GM12878 (cell line): ENCODE results near the gene ATG9B. TPM values are rescaled to one million over a fixed set of nuclear protein-coding genes. Genes with fewer than 3 reads are reported as not detected.
A peak's percentile ranks its signal among the peaks of the same experiment; 100 is the strongest.

Experiments used
- ATAC-seq: fragments of 200-7000 bp; cut with Tn5 transposase; 3 replicates; pipeline ENCODE4 v1.9.1; 2020; ENCODE audit warnings: mild to moderate bottlenecking, moderate library complexity
- BruUV-seq: library from RNA; stranded (reverse); fragments of 400-500 nt; replicated peaks from 2 replicates; lab custom pipeline; 2021; lab: Mats Ljungman, UMichigan
- CTCF ChIA-PET: fragments of 300-600 bp; sonication (Branson Sonifier 250); formaldehyde crosslinking; extraction: SDS; loops from one replicate; lab custom pipeline; 2021; ENCODE audit warnings: inconsistent platforms; lab: Yijun Ruan, JAX
- POLR2A ChIA-PET: fragments of 350-600 bp; formaldehyde crosslinking; extraction: SDS; loops from one replicate; lab custom pipeline; 2021; ENCODE audit warnings: inconsistent platforms; lab: Charles Lee
- RAD21 ChIA-PET: fragments of 300-600 bp; sonication (Branson Sonifier 250); formaldehyde crosslinking; loops from one replicate; lab custom pipeline; 2023; ENCODE audit warnings: antibody characterized with exemption; ENCODE audit not compliant: unreplicated experiment; lab: Charles Lee
- SMC1A ChIA-PET: fragments of 300-600 bp; sonication (Branson Sonifier 250); formaldehyde crosslinking; loops from one replicate; lab custom pipeline; 2023; ENCODE audit not compliant: unreplicated experiment, uncharacterized antibody; lab: Charles Lee
- DNase-seq: peaks from one replicate; pipeline ENCODE4 v3.0.0-alpha.2; 2011; ENCODE audit warnings: low read depth, low spot score
- FAIRE-seq: peaks from 3 replicates; lab custom pipeline; 2011; peaks lifted over from hg19 to GRCh38; lab: Jason Lieb, UNC
- H2AFZ ChIP-seq: 2 replicates; pipeline ENCODE4 v1.6.0; 2011; ENCODE audit warnings: low read depth, low read length, control low read depth; ENCODE audit not compliant: control insufficient read depth
- H3K27ac ChIP-seq: 2 replicates; pipeline ENCODE4 v1.5.1; 2011; ENCODE audit warnings: control low read depth; ENCODE audit not compliant: control insufficient read depth, insufficient read depth
- H3K27me3 ChIP-seq, 2 experiments: replicated peaks in 1 of 2; 2 replicates each; pipeline versions ENCODE4 v1.6.0 to v1.6.1; 2011; ENCODE audit warnings: low read length in 1 of 2; ENCODE audit not compliant: control insufficient read depth in 2 of 2, insufficient read depth in 2 of 2
- H3K36me3 ChIP-seq, 2 experiments: 2 replicates each; pipeline ENCODE4 v1.5.1; 2011; ENCODE audit warnings: low read length in 1 of 2; ENCODE audit not compliant: control insufficient read depth in 2 of 2, insufficient read depth in 2 of 2
- H3K4me1 ChIP-seq: 2 replicates; pipeline ENCODE4 v1.6.1; 2011; ENCODE audit warnings: mild to moderate bottlenecking, low read length, moderate library complexity, mixed read lengths; ENCODE audit not compliant: control insufficient read depth, insufficient read depth
- H3K4me2 ChIP-seq: 2 replicates; pipeline ENCODE4 v1.6.0; 2011; ENCODE audit warnings: control low read depth; ENCODE audit not compliant: control insufficient read depth, insufficient read depth
- H3K4me3 ChIP-seq: fragments of 200-600 bp; sonication (generic); 2 replicates; pipeline ENCODE4 v1.5.1; 2016
- H3K79me2 ChIP-seq: 2 replicates; pipeline ENCODE4 v1.6.0; 2011; ENCODE audit warnings: low read length; ENCODE audit not compliant: control insufficient read depth, insufficient read depth
- H3K9ac ChIP-seq: 2 replicates; pipeline ENCODE4 v1.8.0; 2011; ENCODE audit warnings: low read length, control low read depth, mixed read lengths; ENCODE audit not compliant: control insufficient read depth, insufficient read depth
- H3K9me3 ChIP-seq: replicated peaks from 3 replicates; pipeline ENCODE4 v1.5.1; 2011; ENCODE audit warnings: mild to moderate bottlenecking, low read length; ENCODE audit not compliant: control insufficient read depth, insufficient read depth
- H4K20me1 ChIP-seq: 2 replicates; pipeline ENCODE4 v1.6.0; 2011; ENCODE audit not compliant: control insufficient read depth, insufficient read depth
- GATAD2B ChIP-seq: fragments of 450-650 bp; conservative IDR thresholded peaks from 2 replicates; pipeline ENCODE4 v1.6.1; 2017; ENCODE audit warnings: low read depth, mild to moderate bottlenecking, moderate library complexity
- IKZF1 ChIP-seq: fragments of 450-650 bp; conservative IDR thresholded peaks from 2 replicates; pipeline ENCODE4 v1.6.1; 2017; ENCODE audit warnings: antibody characterized with exemption, mild to moderate bottlenecking
- IRF4 ChIP-seq: IDR thresholded peaks from 2 replicates; pipeline ENCODE4 v1.6.1; 2011; ENCODE audit warnings: low read depth, low read length
- JUNB ChIP-seq: IDR thresholded peaks from 2 replicates; pipeline ENCODE4 v1.6.1; 2016; ENCODE audit warnings: antibody characterized with exemption, mild to moderate bottlenecking
- NBN ChIP-seq: fragments of 450-650 bp; IDR thresholded peaks from 2 replicates; pipeline ENCODE4 v1.6.1; 2016
- POLR2A ChIP-seq: IDR thresholded peaks from 2 replicates; pipeline ENCODE4 v1.6.1; 2011; ENCODE audit warnings: low read depth, mild to moderate bottlenecking, low read length
- WGBS: methylation state at CpG from one replicate; pipeline ENCODE4 v1.1.6; 2016; ENCODE audit warnings: low lambda C conversion rate; ENCODE audit not compliant: insufficient replicate concordance, insufficient coverage; ENCODE audit errors: missing lambda C conversion rate; 5-methylcytosine and 5-hydroxymethylcytosine counted together
- in situ Hi-C: fragments of 300-500 bp; cut with MboI; formaldehyde crosslinking; loops from 9 replicates; pipeline ENCODE4 v1.14.3; 2018; ENCODE audit warnings: mixed read lengths
- intact Hi-C: fragments of 100-400 bp; cut with micrococcal nuclease; formaldehyde crosslinking; loops from one replicate; pipeline ENCODE4 v1.14.2; 2022; ENCODE audit not compliant: unreplicated experiment
- polyA plus RNA-seq, 11 experiments: library from polyadenylated mRNA; depleted of rRNA in 4 of 11; unstranded in 6 of 11; stranded (reverse) in 5 of 11; fragments of >200 nt; fragmentation: Nextera tagmentation in 4 of 11; fragmentation: Illumina TruSeq in 1 of 11; extraction: Ambion mirVana in 4 of 11; extraction: Trizol in 1 of 11; gene quantifications; 1 replicate in 1 of 11; 2 replicates in 10 of 11; pipeline versions ENCODE4 v1.2.1 to v1.2.3, GENCODE V29; 2011 to 2016; ENCODE audit warnings: inconsistent platforms in 2 of 11, missing spikeins in 2 of 11, low read depth in 1 of 11
- total RNA-seq, 4 experiments: library from RNA; depleted of rRNA in 3 of 4; stranded (reverse); fragments of >200 nt in 3 of 4; fragmentation: Illumina TruSeq in 1 of 4; extraction: Trizol in 1 of 4; gene quantifications; 2 replicates each; pipeline versions ENCODE4 v1.2.1 to v1.2.3, GENCODE V29; 2013 to 2021
- TF ChIP-seq, protein P1 (sequence below): IDR thresholded peaks from 2 replicates; pipeline ENCODE4 v1.6.1; 2012; ENCODE audit warnings: low read depth, low read length, improper control_type of control experiment
- TF ChIP-seq, protein P2 (sequence below): fragments of 450-650 bp; IDR thresholded peaks from 2 replicates; pipeline ENCODE4 v1.6.1; 2018; ENCODE audit warnings: mild to moderate bottlenecking, low read depth, moderate library complexity; ENCODE audit not compliant: partially characterized antibody
- TF ChIP-seq, protein P3 (sequence below): fragments of 450-650 bp; IDR thresholded peaks from 2 replicates; pipeline ENCODE4 v1.6.1; 2017; ENCODE audit warnings: borderline replicate concordance
- TF ChIP-seq, protein P4 (sequence below), 3 experiments: IDR thresholded peaks in 2 of 3; conservative IDR thresholded peaks in 1 of 3; 2 replicates each; pipeline ENCODE4 v1.5.1; 2011; ENCODE audit warnings: low read depth in 3 of 3, low read length in 3 of 3, mild to moderate bottlenecking in 3 of 3, control low read depth in 2 of 3, moderate library complexity in 2 of 3, inconsistent platforms in 1 of 3, mixed read lengths in 1 of 3; ENCODE audit not compliant: control insufficient read depth in 2 of 3, insufficient read depth in 1 of 3; ENCODE audit errors: extremely low read depth in 1 of 3
- TF ChIP-seq, protein P5 (sequence below): IDR thresholded peaks from 2 replicates; pipeline ENCODE4 v1.6.1; 2011; ENCODE audit warnings: borderline replicate concordance, low read depth, mild to moderate bottlenecking, moderate library complexity, mixed read lengths, low read length; ENCODE audit not compliant: insufficient read depth; ENCODE audit errors: extremely low read length
- TF ChIP-seq, protein P6 (sequence below): IDR thresholded peaks from 2 replicates; pipeline ENCODE4 v1.6.1; 2011; ENCODE audit warnings: low read depth, low read length, improper control_type of control experiment, borderline replicate concordance

ATG9B gene
- total and polyA plus RNA-seq, 10 of the 15 experiments (the other 5 are each of a cell fraction or from before 2014, with no cell fraction given): 0.01 to 0.83 (median 0.12) TPM; not detected in 2

DNA sequence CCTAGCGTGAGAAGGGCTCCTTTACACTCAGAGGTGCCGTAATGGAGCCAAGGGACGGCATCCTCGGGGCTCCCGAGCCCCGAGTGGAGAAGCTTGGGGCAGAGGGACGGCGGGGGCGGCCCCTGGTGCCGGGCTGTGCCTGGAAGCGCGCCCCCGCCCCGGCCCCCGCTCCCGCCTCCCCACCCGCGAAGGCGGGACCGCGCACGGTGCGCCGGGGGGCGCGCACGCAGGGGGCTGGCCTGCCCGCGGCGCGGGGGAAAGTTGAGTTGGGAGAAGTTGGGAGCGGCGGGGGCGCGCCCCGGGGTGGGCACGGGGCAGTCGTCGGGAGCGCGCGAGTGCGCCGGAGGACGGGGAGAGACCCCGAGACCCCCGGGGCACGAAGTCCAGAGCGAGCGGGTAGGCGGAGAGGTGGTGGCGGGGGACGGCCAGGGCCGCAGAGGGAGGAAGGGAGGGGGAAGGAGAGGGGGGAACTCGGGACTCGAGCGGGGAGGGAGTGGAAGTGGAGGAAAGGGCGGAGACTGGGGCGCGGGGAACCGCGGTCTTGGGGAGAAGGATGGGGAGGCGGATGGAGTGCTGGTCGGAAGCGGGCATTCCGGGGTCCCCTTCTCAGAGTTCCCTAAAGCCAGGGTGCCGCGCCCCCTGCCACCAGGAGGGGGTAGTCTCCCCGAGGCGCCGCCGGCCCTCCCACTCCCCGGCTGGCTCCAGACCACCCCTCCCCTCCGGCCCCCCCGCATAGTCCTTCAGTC is 35.2 kb upstream of the ATG9B start, which contains the start of gene SLC4A2:
SLC4A2 (plus strand) TSS at position 223 of the 746 bp plus-strand sequence. CDS start 2,399 bp downstream, outside the sequence.
- Histone ChIP-seq H3K36me3 (no peaks in the 10 kb centered on the region; a peak in 1 of 4 replicates), H3K9ac (peak within 1 kb of the TSS; percentile 86), H3K27ac (peak within 1 kb of the TSS; percentile 88), H3K79me2 (peaks cover 21% of the 10 kb centered on the region), H2AFZ (peak within 1 kb of the TSS; percentile 92), H3K9me3 (no peaks in the 10 kb centered on the region), H4K20me1 (no peaks in the 10 kb centered on the region), H3K4me2 (peak within 1 kb of the TSS; percentile 98), H3K4me3 (peak within 1 kb of the TSS; percentile 99), H3K27me3 (no peaks in the 10 kb centered on the region), H3K4me1 (peaks cover 24% of the 10 kb centered on the region)
- POLR2A ChIA-PET: interaction anchor here (0.7 to 1.4 kb wide), 3 partner anchors 21 to 26 kb away, joined by 3 to 9 read pairs (median 3); partner anchors contain the start of genes FASTK and TMUB1
- BruUV-seq: no TSS peak
- FAIRE-seq (no peak), DNase-seq (no peak), ATAC-seq (peak; percentile 56)
- in situ Hi-C loops: no loop called here
- WGBS: 2% methylated on average over 17 of the region's 75 CpGs
- SMC1A ChIA-PET: interaction anchor here (1.0 kb wide), 2 partner anchors 23 to 26 kb away, joined by 3 to 5 read pairs; partner anchors contain the start of gene TMUB1
- intact Hi-C loops: loop anchor here (2.0 kb wide), 2 partner anchors 29 to 51 kb away; no protein-coding TSS in a partner anchor
- RAD21 ChIA-PET: interaction anchor here (0.6 to 1.4 kb wide), 3 partner anchors 30 to 52 kb away, joined by 3 to 4 read pairs (median 3); no protein-coding TSS in a partner anchor
- CTCF ChIA-PET: interaction anchor here (0.8 to 1.8 kb wide), 8 partner anchors 21 to 64 kb away, joined by 3 to 8 read pairs (median 4); partner anchors contain the start of gene FASTK
- TF ChIP-seq IRF4 (no peak), GATAD2B (0 out of 2 replicates have a peak, but pooled peaks have one; percentile 19), POLR2A (peak; percentile 46; the same call in 1 of the 2 replicates), IKZF1 (peak; percentile 52), NBN (peak; percentile 75), JUNB (no peak)
- TF ChIP-seq, protein P1, sequence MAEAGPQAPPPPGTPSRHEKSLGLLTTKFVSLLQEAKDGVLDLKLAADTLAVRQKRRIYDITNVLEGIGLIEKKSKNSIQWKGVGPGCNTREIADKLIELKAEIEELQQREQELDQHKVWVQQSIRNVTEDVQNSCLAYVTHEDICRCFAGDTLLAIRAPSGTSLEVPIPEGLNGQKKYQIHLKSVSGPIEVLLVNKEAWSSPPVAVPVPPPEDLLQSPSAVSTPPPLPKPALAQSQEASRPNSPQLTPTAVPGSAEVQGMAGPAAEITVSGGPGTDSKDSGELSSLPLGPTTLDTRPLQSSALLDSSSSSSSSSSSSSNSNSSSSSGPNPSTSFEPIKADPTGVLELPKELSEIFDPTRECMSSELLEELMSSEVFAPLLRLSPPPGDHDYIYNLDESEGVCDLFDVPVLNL: 0 out of 2 replicates have a peak, but pooled peaks have one; percentile 4
- TF ChIP-seq, protein P2, sequence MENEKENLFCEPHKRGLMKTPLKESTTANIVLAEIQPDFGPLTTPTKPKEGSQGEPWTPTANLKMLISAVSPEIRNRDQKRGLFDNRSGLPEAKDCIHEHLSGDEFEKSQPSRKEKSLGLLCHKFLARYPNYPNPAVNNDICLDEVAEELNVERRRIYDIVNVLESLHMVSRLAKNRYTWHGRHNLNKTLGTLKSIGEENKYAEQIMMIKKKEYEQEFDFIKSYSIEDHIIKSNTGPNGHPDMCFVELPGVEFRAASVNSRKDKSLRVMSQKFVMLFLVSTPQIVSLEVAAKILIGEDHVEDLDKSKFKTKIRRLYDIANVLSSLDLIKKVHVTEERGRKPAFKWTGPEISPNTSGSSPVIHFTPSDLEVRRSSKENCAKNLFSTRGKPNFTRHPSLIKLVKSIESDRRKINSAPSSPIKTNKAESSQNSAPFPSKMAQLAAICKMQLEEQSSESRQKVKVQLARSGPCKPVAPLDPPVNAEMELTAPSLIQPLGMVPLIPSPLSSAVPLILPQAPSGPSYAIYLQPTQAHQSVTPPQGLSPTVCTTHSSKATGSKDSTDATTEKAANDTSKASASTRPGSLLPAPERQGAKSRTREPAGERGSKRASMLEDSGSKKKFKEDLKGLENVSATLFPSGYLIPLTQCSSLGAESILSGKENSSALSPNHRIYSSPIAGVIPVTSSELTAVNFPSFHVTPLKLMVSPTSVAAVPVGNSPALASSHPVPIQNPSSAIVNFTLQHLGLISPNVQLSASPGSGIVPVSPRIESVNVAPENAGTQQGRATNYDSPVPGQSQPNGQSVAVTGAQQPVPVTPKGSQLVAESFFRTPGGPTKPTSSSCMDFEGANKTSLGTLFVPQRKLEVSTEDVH: no peak
- TF ChIP-seq, protein P3, sequence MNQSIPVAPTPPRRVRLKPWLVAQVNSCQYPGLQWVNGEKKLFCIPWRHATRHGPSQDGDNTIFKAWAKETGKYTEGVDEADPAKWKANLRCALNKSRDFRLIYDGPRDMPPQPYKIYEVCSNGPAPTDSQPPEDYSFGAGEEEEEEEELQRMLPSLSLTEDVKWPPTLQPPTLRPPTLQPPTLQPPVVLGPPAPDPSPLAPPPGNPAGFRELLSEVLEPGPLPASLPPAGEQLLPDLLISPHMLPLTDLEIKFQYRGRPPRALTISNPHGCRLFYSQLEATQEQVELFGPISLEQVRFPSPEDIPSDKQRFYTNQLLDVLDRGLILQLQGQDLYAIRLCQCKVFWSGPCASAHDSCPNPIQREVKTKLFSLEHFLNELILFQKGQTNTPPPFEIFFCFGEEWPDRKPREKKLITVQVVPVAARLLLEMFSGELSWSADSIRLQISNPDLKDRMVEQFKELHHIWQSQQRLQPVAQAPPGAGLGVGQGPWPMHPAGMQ: no peak
- TF ChIP-seq, protein P4, sequence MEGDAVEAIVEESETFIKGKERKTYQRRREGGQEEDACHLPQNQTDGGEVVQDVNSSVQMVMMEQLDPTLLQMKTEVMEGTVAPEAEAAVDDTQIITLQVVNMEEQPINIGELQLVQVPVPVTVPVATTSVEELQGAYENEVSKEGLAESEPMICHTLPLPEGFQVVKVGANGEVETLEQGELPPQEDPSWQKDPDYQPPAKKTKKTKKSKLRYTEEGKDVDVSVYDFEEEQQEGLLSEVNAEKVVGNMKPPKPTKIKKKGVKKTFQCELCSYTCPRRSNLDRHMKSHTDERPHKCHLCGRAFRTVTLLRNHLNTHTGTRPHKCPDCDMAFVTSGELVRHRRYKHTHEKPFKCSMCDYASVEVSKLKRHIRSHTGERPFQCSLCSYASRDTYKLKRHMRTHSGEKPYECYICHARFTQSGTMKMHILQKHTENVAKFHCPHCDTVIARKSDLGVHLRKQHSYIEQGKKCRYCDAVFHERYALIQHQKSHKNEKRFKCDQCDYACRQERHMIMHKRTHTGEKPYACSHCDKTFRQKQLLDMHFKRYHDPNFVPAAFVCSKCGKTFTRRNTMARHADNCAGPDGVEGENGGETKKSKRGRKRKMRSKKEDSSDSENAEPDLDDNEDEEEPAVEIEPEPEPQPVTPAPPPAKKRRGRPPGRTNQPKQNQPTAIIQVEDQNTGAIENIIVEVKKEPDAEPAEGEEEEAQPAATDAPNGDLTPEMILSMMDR (IDR thresholded peaks at IDR 0.05 in 2 of 3, conservative IDR thresholded peaks at IDR 0.05 in 1 of 3; ENCODE audit: control insufficient read depth in 2 of 3, extremely low read depth in 1 of 3, insufficient read depth in 1 of 3, low read depth in 3 of 3, low read length in 3 of 3): peak; percentile 30 to 64 (median 43)
- TF ChIP-seq, protein P5, sequence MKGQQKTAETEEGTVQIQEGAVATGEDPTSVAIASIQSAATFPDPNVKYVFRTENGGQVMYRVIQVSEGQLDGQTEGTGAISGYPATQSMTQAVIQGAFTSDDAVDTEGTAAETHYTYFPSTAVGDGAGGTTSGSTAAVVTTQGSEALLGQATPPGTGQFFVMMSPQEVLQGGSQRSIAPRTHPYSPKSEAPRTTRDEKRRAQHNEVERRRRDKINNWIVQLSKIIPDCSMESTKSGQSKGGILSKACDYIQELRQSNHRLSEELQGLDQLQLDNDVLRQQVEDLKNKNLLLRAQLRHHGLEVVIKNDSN: no peak
- TF ChIP-seq, protein P6, sequence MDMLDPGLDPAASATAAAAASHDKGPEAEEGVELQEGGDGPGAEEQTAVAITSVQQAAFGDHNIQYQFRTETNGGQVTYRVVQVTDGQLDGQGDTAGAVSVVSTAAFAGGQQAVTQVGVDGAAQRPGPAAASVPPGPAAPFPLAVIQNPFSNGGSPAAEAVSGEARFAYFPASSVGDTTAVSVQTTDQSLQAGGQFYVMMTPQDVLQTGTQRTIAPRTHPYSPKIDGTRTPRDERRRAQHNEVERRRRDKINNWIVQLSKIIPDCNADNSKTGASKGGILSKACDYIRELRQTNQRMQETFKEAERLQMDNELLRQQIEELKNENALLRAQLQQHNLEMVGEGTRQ: no peak
